ENCODE results near the gene TFDP1.

GRCh38 chr13:113537909-113538688, 46.5 kb upstream of the TFDP1 start:
- TF ChIP-seq CTCF (IDR thresholded peaks at IDR 0.05) (no peak), POLR2A (IDR thresholded peaks at IDR 0.05) (no peak)

Measured in uterus (tissue), 2 donors.